HG02571 (cell line): ENCODE measurements around the gene C1orf116.

Experiments used
- ATAC-seq: cut with Tn5 transposase; IDR thresholded peaks from one replicate; pipeline ENCODE4 v1.9.1; 2021; ENCODE audit warnings: mild to moderate bottlenecking, moderate library complexity; ENCODE audit not compliant: unreplicated experiment

Gene C1orf116

GRCh38 chr1:207035877-207036551 lies 3.5 kb upstream of the C1orf116 start:
- ATAC-seq: no peak

- ATAC-seq: no peak
These were observed 2.4 kb upstream of the C1orf116 start for GRCh38 chr1:207034998-207035397.

- ATAC-seq: no peak
These were observed 1.7 kb upstream of the C1orf116 start for GRCh38 chr1:207034208-207034607.

GRCh38 chr1:207033302-207033701 lies 746 bp upstream of the C1orf116 start:
- no peak for ATAC-seq

GRCh38 chr1:207031632-207032264 lies 808 bp downstream of the C1orf116 start:
- ATAC-seq: no peak

DNA sequence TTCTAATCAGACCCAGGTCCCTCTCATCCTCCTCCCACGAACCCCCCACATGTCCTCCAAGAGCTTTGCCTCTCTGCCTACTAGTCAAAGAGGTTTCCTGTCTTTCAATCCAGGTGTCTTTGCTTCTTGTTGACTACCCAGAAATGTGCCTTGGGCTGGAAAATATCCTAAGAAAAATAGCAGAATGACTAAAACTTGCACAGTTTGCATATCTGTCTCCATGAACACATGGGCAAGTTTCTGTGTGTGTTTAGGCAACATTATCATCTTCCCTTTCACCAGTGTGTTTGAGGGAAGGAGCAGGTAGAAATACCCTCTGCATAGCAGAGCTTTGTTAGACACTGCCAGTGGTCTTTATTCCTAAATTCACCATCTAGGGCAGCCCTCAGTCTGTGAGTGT lies 1.5 kb downstream of the C1orf116 start:
- ATAC-seq: no peak

DNA sequence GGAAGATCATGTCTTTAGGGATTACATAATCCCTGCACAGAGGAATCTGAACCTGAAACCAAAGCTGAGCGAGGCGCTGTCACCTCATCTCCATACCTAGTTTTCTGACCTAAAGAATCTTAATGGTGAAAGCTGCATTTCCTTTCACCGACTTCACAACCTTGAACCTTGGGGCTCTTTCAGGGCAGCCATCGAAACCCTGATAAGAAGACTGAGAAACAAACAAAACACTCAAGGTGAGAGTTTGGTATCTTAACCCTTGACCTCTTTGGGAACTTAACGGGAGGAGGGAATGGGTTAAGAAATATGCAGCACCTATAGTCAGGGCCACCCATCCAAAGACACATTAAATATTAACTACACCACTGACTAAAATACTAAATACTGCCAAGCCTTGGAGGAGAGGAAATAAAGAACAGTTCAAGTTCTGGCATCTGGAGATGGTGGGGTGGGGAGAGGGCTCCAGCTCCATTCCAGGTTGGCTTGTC lies 2.0 kb downstream of the C1orf116 start:
- ATAC-seq: no peak

- no peak for ATAC-seq
These were observed 2.6 kb downstream of the C1orf116 start for GRCh38 chr1:207029701-207030521.

DNA sequence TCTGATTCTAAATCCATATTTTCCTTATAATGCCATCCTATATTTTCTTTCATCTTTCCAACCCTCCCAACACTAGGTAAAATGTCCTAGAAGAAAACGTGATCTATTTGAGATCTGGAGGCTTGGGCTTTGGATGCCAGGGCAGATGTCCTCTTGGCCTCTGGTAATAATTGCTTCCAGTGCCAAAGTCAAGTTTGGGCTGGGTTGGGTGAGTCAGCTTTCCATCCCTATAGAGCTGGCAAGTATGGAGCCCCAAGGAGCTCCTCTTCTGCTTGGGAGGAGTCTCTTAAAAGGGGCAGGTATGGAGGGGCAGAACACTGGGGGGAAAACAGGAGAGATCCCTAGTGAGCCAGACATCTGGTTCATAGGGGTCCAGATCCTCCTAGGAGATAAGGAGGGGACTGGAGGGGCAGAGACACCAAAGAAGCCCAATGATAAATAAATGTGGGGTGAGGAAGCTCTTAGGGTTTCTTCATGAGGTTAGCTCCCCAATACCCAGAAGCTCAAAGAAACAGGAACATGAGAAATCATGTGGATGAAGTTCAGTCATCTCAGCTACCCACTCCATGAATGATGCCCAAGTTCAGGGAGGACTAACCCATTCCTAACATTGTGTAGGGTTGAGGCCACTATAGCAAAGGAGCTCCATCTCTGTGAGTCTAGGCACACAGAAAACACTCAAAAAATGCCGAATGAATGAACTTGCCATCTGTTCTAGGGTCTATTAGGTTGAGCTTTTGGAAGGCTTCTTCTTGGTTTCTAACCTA lies 3.5 kb downstream of the C1orf116 start:
- ATAC-seq: no peak

DNA sequence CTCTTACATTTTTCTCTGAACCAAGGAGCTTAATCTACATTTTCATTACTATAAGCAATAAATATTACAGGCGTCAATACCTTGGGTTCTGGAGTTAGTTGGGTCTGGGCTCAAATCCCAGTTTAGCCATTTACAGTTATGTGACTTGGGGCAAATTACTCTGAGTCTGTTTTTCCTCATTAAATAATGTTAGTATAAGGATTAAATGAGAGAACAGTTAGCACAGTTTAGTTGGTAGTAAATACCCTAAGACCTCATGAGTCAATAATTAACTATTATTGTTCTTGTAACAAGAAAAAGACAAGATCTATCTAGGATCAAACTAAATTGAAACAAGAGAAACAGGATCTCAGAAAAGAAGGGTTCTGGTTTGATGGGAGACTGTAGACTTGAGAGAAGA lies 4.6 kb downstream of the C1orf116 start:
- ATAC-seq: no peak

GRCh38 chr1:207027206-207027777 lies 5.3 kb downstream of the C1orf116 start:
- ATAC-seq: no peak

DNA sequence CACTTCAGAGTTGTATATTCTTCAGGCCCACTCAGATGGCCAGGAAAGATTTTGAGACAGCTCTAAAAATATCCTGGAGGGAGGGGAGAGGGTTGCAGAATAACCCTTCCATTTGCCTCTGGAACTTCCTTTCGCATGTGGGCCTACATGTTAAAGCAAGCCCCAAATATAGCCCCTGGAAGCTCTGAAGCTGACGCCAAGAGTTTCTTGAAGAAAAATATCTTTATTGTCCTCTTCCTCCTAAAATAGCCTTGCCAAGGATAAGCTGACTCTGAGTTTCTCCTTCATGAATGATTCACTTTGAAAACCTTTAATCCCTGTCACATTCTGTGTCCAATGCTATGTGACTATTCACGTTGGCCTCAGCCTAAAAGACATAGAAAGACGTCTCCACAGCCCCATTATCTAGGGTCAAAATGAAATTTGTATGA lies 6.4 kb downstream of the C1orf116 start:
- ATAC-seq: no peak

- no peak for ATAC-seq
These were observed 7.2 kb downstream of the C1orf116 start for GRCh38 chr1:207025146-207025880.

DNA sequence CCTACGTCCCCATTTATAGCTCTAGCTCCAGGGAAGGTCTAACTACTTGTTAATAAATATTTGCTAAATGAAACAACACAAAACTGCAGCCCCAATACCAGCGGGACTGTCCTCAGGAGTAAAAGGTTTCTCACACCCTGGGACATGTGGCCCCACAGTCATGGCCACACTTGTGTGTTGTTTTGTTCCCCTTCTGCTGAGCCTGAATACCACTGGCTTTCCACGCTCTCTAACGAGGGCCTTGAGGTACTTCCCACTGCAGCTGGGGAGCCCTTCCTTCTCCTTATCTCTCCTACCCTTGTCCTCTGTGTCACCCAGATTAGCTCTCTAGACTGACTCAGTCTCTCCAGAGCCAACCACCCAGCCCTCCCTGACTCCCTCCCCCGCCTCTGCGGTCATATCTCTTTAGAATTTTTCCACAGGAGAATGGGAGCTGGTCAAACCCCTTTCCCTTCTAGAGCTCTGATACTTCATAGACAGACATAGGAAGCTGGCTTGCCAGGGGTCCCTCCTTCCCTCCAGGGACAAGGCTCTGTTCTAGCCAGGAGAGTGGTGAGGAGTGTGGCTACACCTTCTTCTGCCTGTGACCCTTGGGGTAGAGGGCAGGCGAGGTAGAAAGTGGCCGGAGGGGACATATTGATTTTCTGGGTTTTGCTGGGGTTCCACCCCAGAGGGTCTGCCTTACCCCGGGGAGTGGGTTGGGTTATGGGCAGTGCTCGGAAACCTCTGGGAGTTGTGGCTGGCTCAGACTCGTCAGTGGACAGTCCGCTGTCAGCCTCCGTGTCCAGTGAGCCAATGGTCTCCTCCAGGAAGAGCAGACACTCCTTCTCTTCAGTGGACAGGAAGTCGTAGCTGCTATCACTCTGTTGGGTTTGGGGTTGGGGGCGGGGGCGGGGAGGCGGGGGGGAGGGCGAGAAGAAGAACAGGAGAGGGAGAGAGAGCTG lies 8.1 kb downstream of the C1orf116 start:
- no peak for ATAC-seq

GRCh38 chr1:207022996-207023679 lies 9.4 kb downstream of the C1orf116 start:
- ATAC-seq: no peak

DNA sequence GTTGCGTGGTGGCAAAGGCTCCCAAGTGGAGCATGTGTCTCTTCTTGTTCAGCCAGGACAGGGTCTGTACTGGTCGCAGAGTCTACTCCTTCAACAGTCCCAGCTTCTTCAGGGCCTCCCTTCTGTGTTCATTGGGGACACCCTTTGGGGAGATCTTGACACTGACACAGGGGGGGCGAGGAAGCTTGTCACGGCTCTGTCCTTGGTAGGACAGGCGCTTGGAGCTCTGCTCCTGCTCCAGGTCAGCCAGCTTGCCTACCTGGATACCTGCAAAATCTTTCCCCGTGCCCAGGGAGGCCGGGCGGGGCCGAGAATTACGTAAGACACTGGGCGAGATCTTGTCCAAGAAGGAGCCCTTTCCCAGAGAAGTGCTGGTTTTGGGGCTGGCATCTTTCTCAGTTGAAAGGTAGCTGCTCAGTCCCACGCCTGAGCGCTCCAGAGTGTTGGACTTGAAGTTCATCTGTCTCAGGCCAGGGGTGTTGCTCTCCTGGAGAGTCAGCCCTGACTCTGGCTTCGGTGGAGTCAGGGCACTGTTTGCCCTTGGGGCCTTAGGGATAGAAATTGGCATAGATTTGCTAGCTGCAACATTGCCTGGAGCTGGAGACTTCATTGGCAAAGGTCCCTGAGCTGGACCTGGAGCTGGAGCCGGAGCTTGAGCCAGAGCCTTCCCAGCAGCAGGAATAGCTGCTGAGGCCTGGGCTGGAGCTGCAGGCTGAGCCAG lies 10.5 kb downstream of the C1orf116 start:
- no peak for ATAC-seq

DNA sequence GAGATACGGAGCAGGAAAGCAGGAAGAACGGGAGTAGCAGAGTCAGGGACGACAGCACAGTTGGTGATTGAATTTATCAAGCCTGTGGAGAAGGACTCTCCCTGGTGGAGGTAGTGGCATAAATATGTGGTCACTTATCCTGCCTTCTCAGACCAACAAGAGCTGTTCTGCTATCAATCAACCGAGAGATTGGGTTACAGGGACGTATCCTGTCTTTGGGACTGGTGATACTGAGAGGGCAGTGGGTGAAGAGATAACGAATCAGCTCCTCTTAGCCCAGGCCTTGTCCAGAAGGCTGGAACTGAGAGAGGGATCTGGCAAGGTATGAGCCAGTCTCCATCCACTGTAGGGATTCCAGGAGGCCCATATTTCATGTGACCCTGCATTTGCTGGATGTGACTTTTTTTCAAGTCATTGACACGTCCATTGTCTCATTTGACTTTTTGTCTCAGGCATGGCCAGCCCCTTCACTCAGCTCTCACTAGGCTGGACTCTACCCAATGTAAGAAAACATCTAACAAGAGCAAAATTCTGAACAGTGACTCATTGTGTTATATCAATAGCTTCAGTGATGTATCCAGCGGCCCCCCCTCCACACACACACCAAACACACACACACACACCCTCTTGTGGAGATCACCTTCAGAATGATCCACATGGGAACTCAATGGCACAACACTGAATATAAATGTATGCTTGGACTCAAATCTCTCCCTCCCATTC lies 11.3 kb downstream of the C1orf116 start:
- no peak for ATAC-seq
